Measurements from ENCODE around the gene TRIM47. TPM values are rescaled to one million over a fixed set of nuclear protein-coding genes. Genes with fewer than 3 reads are reported as not detected.

The TRIM47 gene
- total RNA-seq, 1 donor from 2014 or later, result 35.7 TPM

DNA sequence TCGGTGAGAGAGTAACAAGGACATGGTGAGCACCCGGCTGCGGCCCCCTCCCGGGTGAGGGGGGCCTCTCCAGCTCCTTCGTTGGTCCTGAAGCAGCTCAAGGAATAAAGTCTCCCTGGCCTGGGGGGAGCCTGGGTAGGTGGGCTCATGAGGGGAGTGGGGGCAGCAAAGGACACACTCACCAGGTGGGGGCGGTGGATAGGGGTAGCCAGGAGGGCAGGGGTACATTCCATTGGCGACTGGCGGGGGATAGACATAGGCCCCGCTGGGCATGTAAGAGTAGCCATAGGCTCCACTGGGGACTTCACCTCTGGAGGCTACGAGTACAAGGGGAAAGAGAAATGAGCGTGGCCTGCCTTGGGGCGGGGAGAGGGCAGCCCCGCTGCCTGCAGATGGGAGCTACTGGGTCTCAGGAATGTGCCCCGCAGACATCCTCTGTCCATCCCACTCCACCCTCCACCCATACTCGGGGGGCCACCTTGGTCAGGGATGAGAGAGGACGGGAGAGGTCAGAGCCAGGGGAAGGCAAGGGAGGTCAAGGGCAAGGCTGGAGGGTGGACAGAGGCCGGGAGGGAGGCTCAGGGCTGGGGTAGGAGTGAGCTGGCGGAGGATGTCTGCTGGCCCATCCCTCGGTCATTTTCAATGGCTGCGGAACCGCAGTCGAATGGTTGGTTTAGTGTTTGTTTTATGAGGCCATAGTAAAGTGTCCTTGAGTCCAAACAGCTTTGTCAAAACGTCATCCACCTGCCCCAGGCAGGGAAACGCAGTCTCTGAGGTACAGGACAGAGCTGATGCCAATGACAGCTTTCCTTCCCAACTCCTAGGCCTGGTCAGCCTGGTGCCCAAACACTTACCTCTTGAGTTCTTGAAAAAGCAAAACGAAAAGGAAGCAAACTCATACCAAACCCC lies 30.5 kb downstream of the TRIM47 start:
- DNase-seq (ENCODE audit: low spot score), result no peak

DNA sequence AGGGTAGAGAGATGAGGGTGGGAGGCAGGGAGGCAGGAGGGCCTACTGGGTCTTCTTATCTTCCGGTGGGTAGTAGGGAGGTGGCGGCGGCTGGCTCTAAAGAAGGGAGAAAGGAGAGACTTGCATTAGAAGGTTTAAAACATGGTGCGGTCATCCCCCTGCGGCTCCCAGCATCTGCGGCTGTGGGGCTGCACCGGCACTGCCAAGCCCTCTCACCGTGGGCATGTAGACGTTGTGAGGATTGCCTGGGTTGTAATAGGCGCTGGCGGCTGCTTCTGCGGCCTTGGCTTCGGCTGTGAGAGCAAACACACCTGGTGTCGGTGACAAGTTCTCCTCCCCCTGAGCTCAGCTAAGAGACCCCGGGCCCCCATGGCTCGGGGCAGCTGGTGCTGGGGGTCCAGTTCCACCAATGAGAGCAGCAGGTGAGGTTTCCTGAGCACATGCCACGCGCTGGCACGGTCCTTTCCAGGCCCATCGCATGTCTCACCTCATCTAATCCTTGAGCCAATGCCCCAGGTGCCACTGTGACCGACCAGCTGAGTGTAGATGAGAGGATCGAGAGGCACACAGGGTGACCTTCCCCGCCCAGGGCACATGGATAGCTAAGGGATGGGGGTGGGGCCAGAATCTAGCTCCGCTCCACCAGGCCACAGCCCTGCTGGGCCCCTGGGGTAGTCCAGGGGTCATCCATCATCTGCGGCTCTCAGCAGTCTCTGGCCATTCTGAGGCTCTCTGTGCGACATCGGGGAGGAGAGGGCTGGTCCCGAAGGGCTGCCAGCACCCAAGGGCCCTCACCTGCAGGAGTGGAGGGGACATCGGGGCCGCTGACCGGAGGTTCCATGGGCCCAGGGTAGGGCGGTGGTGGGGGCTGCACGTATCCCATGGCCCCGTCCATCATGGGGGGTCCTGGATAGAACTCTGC lies 31.4 kb downstream of the TRIM47 start:
- DNase-seq (ENCODE audit: low spot score), result no peak

DNA sequence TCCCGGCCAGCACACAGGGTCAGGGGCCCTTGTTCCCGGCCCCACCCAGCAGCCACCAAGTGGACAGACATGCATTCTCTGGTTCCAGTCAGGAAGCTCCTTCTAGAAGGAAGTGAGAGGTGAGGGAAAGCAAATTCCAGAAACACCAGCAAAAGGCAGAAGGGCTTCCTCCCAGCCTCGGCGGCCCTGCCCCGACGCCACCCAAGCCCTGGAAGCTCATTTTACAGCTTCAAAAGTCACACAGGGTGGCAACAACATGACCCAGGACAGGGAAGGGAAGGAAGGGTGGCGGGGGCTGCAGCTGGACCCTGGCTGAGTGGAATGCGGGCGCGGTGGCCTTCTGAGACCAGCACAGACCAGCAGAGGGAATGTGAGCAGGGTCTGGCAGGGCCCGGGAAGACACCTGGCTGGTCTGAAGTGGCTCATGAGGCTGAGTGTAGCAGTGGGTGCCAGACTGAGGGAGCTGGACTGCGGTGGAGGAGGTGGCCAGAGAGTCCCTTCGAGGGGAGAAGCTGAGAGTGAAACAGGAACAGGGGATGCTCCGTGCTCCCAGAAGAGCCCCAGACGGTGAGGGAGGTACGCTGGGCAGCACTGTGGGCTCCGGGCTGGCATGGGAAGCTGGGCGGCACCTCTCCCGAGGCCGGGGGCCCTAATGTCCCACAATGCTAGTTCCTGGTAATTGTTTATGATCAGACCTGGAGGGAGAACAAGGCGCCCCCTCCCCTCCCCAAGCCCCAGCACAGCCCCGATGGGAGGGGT lies 32.3 kb downstream of the TRIM47 start:
- no peak for DNase-seq (ENCODE audit: low spot score)

DNA sequence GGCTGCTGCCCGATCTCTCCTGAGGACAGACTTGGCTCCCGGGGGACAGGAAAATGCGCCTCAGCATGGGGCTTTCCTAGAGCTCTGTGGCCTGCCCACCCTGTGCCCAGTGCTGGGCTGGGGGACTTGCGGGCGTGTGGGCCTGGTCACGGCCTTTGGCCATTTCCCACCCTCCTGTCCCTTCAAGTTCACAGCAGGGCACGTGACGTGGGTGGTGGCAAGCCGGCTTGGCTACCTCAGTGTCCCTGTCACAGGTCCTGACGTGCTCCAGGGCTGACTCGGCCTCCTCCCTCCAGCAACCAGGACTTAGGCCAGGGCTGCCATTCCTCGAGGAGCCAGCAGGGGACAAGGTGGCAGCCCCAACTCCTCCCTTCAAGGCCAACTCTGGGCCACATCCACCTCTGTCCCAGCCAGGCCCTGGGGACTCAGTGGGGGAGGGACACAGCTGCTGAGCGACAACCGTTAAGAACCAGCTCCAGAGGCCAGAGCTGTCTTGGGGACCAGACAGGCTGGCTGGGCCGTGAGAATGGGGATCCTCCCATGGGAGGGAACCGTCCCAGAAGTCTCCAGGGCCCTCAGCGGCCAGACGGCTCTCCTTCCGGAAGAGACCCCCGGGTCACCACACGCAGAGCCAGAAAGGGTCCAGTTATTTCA lies 33.2 kb downstream of the TRIM47 start:
- no peak for DNase-seq (ENCODE audit: low spot score)

DNA sequence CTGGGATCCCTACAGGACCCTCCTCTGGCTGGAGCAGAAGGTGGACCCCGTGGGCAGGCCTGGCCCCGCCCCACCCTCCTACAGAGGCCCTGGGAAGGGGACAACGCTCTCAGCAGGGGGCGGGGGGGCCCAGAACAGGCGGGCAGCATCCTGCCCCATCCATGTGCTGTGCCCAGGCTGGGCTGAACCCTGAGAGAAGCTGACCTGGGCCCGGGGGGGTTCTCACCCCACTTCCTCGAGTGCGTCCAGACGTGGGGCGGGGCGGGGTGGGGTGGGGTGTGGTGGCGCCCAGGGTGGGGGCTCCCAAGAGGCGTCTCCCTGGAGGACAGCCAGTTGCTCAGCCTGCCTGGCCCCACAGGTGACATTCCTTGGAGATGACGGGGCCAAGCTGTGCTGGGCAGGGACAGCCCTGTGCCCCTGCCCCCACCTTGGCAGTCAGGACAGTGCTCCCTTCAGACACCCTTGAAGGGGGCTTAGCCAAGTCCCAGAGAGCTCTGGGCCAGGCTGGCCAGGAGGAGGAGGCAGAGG lies 33.8 kb downstream of the TRIM47 start:
- peak; percentile 89 for DNase-seq (ENCODE audit: low spot score)

DNA sequence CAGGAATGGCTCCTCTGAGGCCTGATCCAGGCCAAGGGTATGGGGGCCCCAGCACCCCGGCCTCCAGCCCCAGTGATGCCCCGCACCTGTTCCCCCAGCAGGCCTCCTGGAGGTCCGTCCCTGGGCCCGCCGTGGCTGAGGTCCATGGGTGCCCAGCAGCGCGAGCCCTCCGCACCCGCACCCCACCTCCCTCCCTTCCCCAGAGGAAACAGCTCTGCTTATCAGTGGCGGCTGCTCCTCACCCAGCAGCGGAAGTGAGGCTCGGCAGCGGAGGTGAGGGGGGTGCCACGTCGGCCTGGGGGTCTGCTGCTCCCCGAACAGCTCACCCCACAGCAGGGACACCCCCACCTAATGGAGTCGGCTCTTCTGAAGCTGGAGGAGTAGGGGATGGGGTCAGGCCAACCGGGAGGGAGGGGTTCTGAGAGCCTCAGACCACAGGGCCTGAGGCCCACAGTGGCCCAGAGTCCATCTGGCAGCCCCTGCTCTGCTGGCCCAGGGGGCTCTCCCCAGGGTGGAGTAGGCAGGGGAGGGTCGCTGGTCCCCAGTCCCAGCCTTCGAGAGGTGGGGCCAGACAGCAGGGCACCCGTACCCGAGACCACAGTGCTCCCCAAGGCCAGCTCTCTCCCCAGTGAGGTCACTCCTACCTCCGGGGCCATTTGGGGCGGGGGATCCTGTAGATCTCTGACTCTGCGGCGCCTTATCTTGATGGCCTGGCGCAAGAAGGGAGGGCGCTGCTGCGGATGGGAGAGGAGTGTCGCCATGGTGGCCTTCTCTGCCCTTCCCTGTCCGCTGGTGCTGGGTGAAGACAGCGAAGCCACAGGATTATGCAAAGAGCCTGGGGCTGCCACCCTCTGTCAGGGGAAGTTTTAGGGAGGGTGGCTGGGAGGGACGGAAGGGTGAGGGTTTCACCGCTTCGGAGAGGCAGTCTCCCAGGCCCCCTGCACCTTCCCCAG lies 34.5 kb downstream of the TRIM47 start, which contains the start of gene UNC13D:
Gene UNC13D, minus strand, starts transcription at position 828 of the 953 bp plus-strand sequence. Its CDS starts 67 bp downstream, at position 761.
- peak; percentile 86 for DNase-seq (ENCODE audit: low spot score)

DNA sequence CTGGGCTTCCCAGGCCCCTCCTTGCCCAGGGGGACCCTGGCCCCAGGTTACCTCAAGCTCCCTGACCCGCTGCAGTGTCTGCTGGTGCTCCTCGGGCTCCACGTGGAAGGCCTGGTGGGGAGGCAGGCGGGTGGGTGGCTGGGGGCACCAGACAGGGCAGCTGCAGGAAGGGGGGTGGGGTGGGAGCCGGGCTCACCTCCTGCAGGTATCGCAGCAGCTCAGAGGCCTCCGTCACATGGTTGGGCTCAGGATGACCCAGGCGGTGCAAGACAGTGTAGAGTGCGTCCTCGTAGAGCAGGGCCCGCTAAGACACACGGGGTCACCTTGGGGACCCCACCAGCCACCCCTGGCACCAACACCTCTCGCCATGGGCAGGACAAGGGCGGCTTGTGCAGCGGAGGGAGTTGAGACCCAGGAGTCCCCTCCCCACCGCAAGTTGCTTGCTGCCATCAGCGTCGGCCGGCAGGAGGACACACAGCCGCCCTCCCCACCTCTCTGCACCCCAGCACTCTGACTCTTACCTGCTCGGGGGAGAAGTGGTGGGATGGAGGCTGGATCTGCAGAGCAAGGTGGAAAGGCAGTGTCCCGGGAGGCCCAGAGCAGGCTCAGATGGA lies 35.3 kb downstream of the TRIM47 start:
- no peak for DNase-seq (ENCODE audit: low spot score)

DNA sequence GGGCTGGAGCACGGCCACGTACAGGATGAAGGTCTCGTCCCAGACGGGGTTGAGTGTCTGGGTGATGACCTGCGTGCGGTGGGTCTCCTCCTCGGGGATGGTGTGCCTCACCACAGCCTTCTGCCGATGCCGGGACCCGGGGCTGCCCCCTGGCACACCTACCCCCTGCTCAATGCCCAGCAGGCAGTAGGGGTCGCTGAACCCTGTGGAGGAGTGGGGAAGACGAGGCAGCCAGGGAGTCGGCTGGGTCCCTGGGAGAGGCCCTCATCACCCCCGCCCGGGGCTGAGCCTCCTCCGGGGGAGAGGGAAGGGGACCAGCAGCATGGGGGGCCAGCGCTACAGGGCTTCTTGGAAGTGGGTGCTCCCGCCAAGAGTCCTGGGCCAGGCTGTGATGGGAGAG lies 36.0 kb downstream of the TRIM47 start:
- DNase-seq (ENCODE audit: low spot score), result no peak

DNA sequence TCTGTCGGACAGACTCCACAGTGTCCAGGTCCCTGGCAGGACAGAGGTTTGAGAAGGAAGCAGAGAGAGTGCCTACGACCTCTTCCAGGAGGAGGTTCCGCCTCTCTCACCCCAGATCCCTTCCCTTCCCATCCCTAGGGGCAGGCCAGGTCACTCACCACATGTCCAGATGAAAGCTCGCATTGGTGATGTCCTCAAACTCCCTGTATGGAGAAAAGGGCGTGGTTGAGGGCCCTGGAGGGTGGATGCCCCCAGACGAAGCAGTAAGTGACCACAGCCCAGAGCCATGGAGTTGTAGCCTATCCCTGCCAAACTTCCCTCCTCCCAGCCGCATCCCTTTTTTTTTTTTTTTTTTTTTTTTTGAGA lies 37.6 kb downstream of the TRIM47 start:
- DNase-seq (ENCODE audit: low spot score), result no peak

DNA sequence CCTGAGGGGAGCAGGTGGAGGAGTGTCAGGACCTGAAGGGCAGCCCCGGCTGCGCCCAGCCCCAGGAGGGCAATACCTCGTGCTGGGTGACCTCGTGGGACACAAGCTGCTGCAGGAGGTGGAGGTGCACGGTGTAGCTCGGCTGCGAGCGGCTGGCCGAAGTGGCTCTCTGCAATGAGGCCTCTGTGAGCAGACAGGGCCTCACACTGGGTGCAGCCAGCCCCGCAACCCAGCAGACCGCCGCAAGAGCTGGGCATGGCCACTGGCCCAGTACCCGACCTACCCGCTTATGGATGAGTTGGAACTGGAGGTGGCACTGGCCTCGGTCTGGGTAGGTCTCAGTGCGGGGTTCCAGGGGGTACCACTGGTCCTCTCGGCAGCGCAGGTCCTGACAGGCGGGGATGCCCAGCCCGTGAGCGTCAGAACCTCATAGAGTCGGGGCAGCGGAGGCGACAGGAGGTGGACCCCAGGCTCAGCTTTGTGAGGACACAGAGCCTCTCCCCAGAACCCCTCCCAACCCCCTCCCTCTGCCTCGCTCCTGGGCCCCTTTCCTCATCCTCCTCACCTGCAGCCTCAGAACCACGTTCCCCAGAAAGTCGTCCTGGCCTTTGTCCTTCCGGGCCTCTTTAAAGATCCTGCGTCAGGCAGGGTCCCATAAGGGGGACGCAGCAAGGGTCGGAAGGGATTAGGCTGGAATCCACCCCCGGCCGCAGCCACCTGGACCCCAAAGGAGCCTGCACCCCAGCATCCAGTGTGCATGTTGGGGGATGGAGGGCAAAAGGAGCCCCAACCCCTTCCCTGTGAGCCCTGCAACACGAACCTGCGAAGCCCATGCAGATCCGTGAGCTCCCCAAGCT lies 38.2 kb downstream of the TRIM47 start:
- no peak for DNase-seq (ENCODE audit: low spot score)

DNA sequence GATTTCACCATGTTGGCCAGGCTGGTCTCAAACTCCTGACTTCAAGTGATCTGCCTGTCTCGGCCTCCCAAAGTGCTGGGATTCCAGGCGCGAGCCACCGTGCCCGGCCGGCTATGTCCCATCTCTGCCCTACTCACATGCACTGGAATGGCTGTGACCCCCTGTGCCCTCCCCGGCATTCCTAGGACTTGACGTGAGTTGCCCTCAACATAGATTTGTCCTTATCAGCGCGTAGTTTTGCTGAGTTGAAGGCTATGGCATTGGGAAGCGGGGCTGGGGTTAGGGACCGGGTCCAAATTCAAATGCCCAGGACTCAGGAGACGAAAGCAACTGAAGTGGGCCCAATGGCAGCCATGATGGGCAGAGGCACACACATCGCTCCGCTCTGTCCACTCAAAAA lies 40.0 kb downstream of the TRIM47 start:
- no peak for DNase-seq (ENCODE audit: low spot score)

DNA sequence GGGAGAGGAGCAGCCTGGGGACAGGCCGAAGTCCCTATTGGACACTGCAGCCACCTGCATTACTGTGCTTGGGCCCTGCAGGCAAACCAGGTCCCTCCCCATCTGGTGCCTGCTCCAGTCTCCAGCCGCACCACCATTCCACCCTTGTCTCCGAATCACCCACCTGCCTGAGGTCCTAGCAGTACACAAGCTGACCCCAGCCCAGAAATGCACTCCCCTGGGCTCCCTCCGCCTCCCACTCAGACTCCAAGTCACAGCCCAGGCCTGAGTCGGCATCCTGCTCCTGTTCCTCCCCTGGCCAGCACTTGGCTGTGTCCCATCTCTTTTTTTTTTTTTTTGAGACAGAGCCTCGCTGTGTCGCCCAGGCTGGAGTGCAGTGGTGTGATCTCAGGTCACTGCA lies 40.5 kb downstream of the TRIM47 start:
- no peak for DNase-seq (ENCODE audit: low spot score)

DNA sequence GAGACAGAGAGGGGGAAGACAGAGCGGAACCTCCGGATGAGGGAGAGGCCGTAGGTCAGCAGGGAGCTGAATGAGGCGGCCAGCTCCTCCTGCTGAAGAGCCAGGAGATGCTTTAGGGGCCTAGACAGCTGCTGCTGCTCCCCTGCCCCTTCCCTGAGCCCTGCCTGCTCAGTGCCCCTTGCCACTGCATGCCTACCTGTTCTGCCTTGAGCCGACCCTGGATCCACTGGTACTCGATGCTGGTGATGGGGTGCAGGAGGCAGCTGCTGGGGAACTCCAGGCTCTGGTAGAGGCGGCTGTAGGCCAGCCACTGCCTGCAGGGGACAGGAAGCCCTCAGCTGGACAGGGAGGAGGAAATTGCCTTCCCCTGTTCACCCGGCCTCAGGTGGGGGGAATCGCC lies 41.8 kb downstream of the TRIM47 start:
- DNase-seq (ENCODE audit: low spot score), result no peak

DNA sequence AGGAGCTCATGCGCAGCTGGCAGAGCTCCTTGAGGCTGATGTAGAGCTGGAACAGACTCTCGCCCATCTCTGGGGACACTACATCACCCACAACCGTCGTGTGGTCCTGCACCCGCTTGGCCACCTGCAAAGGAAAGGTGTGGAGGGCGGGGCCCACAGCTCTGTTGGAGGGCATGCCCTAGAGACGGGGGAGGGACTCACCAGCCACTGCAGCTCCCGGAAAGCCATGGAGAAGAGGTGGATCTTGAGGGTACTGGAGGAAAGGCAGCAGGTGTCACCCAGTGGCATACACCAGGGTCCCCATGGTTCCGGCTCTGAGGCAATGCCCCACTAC lies 42.8 kb downstream of the TRIM47 start:
- no peak for DNase-seq (ENCODE audit: low spot score)

DNA sequence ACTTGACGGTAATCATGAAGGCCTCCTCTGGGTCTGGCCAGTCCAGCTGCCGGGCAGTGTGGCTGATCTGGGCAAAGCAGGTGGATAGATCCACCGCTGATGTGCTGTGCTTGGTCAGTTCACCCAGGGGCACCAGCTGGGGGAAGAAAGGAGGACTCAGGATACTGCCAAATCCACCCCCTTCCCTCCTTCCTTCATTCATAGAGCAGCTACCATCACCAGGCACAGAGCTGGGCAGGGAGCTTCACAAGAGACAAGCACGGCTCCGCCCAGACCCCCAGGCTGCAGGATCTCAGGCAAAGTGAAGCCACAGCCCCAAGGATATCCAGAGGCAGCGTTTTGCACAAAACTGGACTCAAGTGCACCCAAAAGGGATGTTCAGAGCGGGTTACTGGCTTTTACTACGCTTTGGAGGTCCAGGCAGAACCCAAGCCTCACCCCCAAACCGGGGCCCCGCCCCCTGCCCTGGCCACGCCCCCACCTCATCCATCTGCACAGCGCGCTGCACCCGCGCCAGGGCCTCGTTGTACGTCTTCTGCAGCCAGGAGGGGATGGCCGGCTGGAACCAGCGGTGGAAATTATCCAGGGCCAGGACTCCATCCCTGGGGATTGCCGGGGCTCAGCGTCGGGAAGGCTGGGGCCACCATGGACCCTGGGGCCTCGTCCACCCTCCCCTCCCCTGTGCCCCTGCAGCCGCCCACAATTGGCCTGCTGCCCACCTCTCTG lies 43.3 kb downstream of the TRIM47 start:
- DNase-seq (ENCODE audit: low spot score), result no peak

DNA sequence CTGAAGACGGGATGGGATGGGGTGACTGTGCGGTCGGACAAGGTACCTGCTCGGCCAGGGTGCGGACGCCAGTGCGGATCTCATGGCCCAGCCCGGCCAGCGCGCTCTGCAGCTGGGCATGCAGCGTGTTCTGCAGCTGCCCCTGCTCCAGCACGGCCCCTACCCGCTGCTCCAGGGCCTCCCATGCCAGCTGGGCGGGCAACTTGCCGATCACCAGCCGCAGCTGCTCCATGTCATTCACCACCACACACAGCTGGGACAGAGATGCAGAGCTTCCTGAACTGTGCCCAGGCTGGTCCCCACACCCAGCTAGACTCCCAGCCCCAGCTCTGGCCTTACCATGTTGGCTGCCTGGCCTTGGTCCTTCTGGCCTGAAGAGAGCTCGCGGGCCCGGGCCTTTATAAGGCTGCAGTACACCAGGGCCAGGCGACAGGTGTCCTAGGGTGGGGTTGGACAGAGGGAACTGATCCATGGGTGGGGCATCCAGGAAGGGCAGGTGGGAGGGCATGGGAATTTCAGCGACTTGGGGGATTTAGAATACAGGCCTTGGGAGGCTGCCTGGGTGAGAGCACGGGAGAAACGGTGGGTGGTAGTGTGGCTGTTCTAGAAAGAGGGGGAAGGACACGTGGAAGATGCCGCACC lies 44.0 kb downstream of the TRIM47 start:
- DNase-seq (ENCODE audit: low spot score), result no peak
